ENCODE measurements around the gene PDE3A. TPM values are rescaled to one million over a fixed set of nuclear protein-coding genes. Genes with fewer than 3 reads are reported as not detected.
A peak's percentile ranks its signal among the peaks of the same experiment; 100 is the strongest.

Gene PDE3A
- total RNA-seq, 4 donors from 2014 or later = 7.7 to 75.8 (median 18.7) TPM

GRCh38 chr12:20438299-20438779, 70.0 kb downstream of the PDE3A start:
- intact Hi-C loops (cut with DNase I; ENCODE audit: low total_unique reads) = no loop called here
- peak overlapping the region; percentile 31 to 33 for H3K27ac ChIP-seq

GRCh38 chr12:20439626-20440025, 71.3 kb downstream of the PDE3A start:
- Histone ChIP-seq H3K4me3 (no peak overlapping the region), H3K4me1 (no peaks in the 10 kb centered on the region), H3K27me3 (no peaks in the 10 kb centered on the region), H3K27ac (peak overlapping the region; percentile 38 to 50), H3K9me3 (no peaks in the 10 kb centered on the region), H3K36me3 (no peaks in the 10 kb centered on the region)
- intact Hi-C loops (cut with DNase I; ENCODE audit: low total_unique reads) = no loop called here
- TF ChIP-seq CTCF (IDR thresholded peaks at IDR 0.05) = no peak
- no peak for DNase-seq

More at GRCh38 chr12:20438299-20438779, 70.0 kb downstream of the PDE3A start:
- H3K4me3 ChIP-seq = no peak overlapping the region
- H3K36me3 ChIP-seq = no peaks in the 10 kb centered on the region
- no peak for DNase-seq
- TF ChIP-seq CTCF (IDR thresholded peaks at IDR 0.05) (no peak), POLR2A (IDR thresholded peaks at IDR 0.05) (no peak)
- H3K9me3 ChIP-seq = no peaks in the 10 kb centered on the region
- no peaks in the 10 kb centered on the region for H3K4me1 ChIP-seq
- no peaks in the 10 kb centered on the region for H3K27me3 ChIP-seq

DNA sequence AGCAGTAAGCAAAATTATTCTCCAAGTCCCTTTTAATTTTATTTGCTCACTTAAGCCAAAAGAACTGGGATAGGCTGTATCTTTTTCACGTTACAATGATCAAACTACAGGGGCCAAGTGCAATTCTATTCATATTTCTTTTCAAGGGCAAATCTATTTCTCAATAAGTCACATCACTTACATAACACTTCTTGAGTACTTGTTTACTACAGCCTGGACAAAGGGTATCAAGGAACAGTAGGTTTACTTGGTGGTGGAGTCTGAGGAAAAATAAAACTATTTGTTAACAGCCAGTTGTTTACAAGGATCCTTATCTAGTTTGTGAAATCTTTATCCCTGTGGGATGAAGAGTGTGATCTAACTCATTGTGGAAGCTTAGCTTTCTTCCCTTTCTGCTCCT, 72.1 kb downstream of the PDE3A start:
- Histone ChIP-seq H3K27me3 (no peaks in the 10 kb centered on the region), H3K4me3 (no peak overlapping the region), H3K27ac (no peak overlapping the region), H3K9me3 (no peaks in the 10 kb centered on the region), H3K4me1 (no peaks in the 10 kb centered on the region), H3K36me3 (no peaks in the 10 kb centered on the region)
- TF ChIP-seq POLR2A (IDR thresholded peaks at IDR 0.05) = no peak
- no peak for TF ChIP-seq CTCF (IDR thresholded peaks at IDR 0.05)
- no peak for DNase-seq
- intact Hi-C loops (cut with DNase I; ENCODE audit: low total_unique reads) = no loop called here

GRCh38 chr12:20442322-20442721, 74.0 kb downstream of the PDE3A start:
- H3K27me3 ChIP-seq = no peaks in the 10 kb centered on the region
- TF ChIP-seq POLR2A (IDR thresholded peaks at IDR 0.05) (no peak), CTCF (IDR thresholded peaks at IDR 0.05) (no peak)
- DNase-seq = no peak
- intact Hi-C loops (cut with DNase I; ENCODE audit: low total_unique reads) = no loop called here
- no peaks in the 10 kb centered on the region for H3K36me3 ChIP-seq
- H3K4me3 ChIP-seq = no peak overlapping the region
- no peaks in the 10 kb centered on the region for H3K9me3 ChIP-seq
- H3K27ac ChIP-seq = no peak overlapping the region
- H3K4me1 ChIP-seq = no peaks in the 10 kb centered on the region

DNA sequence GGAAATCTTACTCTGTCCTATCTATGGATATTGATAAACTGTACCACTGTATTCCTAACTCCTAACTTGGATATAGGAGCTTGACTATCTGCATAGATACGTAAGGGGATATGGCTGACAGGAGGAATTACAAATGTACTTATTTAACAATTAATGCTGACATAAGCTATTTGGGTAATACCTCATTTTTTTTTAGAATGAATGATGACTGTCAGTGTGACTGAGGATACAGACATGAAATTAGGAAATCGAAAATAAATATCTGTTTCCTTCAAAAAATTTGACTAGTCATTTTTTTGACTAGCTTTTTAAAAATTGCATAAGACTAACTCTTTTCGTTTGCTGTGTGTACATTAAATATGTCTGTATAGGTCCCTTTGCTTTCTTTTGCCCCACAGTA, 74.9 kb downstream of the PDE3A start:
- H3K36me3 ChIP-seq = no peaks in the 10 kb centered on the region
- H3K27me3 ChIP-seq = no peaks in the 10 kb centered on the region
- H3K4me3 ChIP-seq = no peak overlapping the region
- H3K27ac ChIP-seq = no peak overlapping the region
- intact Hi-C loops (cut with DNase I; ENCODE audit: low total_unique reads) = no loop called here
- no peak for TF ChIP-seq CTCF (IDR thresholded peaks at IDR 0.05)
- TF ChIP-seq POLR2A (IDR thresholded peaks at IDR 0.05) = no peak
- H3K9me3 ChIP-seq = no peaks in the 10 kb centered on the region
- no peak for DNase-seq
- H3K4me1 ChIP-seq = no peaks in the 10 kb centered on the region
